Activated CD8-positive, alpha-beta memory T cell treated with anti-CD3 and anti-CD28 coated beads, Interleukin-2, amount 50 U/mL, for 1 hour (primary cell): ENCODE data around the gene ZNF784.

Experiments
- DNase-seq: peaks from one replicate; pipeline ENCODE4 v3.0.0-alpha.2; 2020; ENCODE audit errors: extremely low read depth

ZNF784 gene

DNA sequence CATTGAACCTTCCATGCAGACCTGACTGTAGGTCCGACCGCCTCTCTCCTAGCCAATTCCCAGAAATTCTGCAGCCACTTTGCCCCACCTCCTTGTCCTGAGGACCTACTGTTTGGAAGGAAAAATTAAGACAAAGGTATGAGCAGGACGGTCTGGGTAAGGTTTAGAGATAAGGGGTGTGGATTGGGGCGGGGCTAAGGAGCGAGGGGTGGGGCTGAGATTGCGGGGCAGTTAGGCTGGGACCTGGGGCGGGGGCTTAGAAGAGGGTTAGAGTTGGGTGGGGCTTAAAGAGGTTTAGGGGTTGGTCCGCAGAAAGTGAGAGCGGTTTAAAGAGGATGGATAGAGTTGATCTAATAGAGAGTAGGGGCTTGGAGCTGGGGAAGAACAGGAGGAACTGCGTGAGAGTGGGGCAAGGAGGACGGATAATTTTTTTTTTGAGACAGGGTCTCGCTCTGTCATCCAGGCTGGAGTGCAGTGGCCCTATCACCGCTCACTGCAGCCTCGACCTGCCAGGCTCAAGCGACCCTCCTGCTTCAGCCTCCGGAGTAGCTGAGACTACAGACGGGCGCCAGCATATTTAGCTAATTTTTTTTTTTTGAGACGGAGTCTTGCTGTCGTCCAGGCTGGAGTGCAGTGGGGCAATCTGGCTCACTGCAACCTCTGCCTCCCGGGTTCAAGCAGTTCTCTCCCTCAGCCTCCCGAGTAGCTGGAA, 20.6 kb downstream of the ZNF784 start:
- DNase-seq, result no peak

DNA sequence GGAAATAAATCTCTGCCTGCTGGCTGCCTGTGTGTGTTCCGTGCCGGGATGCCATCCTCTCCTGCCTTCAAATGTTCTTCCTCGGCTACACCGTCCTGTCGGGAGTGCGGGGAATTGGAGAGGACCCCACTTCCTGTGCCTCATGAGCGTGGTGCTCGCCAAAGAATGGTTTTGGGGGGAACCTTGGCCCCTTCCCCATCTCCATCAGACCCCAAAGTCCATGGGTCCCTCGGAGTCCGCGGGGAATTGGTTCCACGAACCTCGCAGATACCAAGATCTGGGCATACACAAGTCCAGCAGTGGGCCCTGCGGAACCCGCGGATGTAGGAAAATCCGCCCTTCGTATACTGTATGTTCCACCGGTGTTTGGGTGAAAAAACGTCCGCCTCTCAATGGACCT, 21.3 kb downstream of the ZNF784 start:
- DNase-seq, result no peak

DNA sequence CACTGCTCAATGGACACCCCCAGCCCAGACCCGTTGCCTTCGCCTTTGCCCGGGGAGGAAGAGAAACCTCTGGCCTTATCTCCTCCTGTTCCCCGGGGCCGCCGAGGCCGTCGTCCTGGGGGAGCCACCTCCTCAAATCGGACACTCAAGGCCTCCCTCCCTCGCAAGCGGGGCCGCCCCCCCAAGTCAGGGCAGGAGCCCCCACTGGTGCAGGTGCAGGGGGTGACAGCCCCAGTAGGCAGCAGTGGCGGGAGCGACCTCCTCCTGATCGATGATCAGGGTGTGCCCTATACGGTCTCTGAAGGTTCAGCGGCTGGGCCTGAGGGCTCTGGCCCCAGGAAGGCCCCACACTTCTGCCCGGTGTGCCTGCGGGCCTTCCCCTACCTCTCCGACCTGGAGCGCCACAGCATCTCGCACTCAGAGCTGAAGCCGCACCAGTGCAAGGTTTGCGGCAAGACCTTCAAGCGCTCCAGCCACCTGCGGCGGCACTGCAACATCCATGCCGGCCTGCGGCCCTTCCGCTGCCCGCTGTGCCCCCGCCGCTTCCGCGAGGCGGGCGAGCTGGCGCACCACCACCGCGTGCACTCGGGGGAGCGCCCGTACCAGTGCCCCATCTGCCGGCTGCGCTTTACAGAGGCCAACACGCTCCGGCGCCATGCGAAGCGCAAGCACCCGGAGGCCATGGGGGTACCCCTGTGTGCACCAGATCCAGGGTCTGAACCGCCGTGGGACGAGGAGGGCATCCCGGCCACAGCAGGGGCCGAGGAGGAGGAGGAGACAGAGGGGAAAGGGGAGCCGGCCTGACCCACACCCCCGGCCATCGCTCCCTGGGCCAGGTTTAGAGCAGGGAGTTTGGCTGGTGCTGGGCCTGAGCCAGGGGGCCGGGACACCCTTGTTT, 22.0 kb downstream of the ZNF784 start:
- DNase-seq, result no peak

DNA sequence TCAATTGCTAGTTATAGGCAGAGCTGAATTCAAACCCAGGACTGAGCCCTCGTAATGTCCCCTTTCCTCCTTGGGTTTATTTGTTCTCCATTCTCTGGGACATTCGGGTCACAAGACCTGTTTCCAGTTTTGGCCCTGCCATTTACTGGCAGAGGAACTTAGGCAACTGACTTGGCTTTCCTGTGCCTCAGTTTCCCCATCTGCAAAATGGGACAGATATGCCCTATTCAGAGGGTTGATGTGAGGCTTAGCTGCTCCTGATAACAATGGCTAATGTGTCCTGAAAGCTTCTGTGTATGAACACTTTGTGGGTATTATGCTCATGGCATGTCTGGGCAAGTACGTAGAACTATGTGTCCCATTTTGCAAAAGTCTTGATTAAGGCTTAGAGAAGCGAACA, 23.3 kb downstream of the ZNF784 start:
- no peak for DNase-seq

DNA sequence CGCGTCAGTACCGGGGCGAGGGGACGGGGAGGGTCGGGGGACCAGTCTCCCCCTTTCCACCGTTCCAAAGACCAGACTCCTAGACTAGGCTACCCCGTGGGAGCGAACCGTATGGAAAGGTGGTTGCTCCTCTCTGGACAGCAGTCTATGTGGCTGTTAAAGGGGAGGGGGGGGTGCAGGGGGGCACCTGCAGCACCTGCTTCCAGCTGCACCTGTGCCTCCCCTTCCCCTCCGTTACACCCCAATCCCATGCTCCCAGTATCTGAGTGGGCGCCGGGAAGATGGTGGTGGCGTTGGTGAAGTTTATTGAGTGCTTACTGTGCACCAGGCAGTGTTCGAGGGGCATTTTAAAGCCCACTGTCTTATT, 23.7 kb downstream of the ZNF784 start:
- DNase-seq, result no peak

DNA sequence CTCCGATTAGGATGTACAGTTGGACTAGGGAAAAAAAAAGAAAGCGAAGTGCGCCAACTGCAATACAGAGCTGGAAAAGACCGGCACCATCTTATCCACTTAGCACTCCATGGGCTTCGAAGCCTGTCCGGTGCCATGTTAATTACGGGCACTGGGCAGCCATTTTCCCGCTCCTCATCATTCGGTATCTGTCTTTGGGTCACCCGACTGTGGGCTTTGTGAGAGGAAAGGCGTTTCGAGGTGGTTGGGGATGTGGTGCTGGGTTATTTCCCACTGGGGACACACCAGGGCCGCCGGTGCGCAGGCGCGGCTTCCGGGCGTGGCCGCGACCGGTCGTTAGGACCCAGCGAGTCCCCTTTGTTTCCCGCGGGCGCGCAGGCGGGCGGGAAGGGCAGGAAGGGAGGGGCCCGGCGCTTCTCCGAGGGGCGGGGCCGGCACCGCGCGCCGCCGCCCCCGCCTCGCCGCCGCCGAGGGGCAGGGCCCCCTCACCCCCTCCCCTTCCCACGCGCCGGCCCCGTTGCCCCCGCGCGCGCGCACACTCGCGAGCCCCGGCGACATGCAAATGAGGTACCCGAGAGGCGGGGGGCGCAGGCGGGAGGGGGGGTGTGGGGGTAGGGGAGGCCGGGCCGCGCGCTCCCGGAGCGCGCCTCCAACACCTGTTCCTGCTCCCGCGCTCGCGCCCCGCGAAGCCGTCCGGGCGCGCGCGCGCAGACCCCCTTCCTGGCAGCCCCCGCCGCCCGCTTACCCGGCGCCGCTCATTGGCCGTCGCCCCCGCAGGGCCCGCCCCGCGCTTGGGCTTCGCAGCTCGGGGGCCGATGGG, 24.3 kb downstream of the ZNF784 start, which contains the start of gene ZNF524:
TSS of gene ZNF524 (plus strand) at position 447 of the 820 bp plus-strand sequence. CDS start 1,825 bp downstream, outside the sequence.
- DNase-seq, result peak; percentile 67

DNA sequence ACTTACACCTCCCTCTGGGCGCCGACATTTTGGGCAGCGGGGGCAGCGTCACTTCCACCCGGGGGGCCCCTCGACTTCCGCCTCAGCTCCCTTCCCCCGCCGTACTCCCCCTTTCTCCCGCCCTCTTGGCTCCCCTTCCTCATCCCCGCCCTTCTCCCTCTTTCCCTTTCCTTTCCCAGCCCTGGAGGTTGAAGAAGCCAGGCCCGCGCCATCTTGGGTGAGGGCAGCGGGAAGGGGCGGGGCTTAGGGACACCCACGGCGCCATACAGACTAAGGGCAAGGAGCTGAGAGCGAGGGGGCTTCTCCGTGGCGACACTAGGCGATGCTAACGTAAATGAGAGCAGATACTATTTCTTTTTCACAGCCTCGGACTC, 24.9 kb downstream of the ZNF784 start, which contains the start of gene FIZ1:
TSS of gene FIZ1 (minus strand) at position 50 of the 374 bp plus-strand sequence. CDS start 1,652 bp downstream, outside the sequence.
- peak; percentile 94 for DNase-seq

DNA sequence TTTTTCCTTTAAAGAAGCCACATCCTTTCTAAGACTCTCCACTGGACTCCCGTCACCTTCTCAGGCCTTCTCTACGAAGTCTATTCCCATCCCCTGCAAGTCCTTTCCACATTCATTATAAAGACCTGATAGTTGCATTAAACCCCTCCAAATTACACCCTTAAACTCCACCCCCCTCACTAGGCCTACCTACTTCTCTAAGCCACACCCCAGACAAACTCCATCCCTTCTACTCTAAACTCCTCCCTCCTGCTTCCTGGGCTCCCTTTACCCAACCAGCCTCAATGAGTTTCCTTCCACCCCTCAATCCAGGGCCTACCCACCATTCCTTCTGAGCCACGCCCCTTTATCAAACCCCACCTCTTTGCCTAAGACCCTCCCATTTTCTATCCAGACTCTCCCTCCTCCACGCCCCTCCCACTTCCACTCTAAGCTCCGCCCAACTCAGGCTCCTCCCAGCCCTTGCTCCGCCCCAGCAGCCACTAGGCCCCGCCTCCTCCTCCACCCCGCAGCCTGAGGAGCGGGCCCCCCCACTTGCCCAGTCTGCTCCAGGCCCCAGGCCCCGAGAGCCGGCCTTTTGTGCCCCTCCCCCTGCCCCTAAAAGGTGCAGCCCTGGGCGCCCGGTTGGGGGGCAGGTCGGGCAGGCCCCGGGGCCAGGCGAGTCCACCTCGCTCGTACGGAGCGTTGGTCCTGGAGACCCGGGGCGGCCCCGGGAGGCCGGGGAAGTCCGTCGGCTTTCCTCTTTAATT, 25.5 kb downstream of the ZNF784 start:
- peak; percentile 80 for DNase-seq

DNA sequence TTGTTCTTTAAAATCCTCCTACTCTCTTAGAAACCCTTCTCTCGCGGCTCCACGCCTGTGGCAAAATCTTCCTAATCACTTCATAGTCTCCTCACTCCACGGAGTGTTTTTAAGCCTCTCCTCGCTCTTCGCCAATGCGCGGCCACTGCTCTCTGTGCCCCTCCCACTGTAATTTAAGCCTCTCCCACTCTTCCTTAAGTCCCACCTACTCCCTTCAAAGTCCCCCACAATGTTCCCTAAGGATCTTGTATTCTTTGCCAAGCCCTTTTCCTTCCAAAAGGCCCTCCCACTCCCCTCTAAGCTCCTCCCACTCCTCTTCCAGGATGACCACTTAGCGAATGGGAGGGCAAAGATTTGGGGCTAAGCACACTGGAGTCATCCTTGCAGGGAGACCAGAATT, 26.3 kb downstream of the ZNF784 start:
- no peak for DNase-seq

DNA sequence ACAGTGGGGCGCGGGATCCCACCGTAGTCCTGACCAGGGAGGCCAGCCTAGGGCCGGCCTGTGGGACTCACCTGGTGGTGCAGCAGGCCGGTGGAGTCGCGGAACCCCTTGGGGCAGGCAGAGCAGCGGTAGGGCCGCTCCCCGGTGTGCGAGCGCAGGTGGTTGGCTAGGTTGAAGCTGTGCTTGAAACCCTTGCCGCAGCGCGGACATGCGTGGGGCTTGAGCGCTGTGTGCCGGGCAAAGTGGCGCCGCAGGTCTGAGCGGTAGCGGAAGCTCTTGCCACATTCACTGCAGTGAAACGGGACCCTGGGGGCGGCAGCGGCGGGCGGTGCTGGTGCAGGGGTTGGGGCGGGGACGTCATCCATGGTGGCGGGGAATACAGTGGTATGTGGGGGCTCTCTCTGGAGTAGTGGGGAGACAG, 26.9 kb downstream of the ZNF784 start:
- DNase-seq, result no peak

DNA sequence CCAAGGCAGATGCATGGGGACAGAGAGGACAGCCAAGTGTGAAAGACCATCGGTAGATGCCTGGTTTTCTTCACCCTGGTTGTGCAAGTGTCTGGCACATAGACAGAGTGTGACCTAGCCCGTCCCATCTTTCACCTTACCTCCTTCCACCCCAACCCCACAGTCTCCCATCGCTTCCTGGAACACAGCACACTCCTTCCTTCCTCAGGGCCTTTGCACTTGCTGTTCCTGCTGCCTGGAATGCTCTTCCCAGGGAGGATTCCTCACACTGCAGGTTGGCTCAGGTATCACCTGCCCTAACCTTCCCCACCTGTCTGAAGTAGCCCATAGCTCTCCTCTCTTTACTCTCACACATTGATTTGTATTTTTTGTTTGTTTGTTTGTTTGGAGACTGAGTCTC, 28.1 kb downstream of the ZNF784 start:
- DNase-seq, result no peak

DNA sequence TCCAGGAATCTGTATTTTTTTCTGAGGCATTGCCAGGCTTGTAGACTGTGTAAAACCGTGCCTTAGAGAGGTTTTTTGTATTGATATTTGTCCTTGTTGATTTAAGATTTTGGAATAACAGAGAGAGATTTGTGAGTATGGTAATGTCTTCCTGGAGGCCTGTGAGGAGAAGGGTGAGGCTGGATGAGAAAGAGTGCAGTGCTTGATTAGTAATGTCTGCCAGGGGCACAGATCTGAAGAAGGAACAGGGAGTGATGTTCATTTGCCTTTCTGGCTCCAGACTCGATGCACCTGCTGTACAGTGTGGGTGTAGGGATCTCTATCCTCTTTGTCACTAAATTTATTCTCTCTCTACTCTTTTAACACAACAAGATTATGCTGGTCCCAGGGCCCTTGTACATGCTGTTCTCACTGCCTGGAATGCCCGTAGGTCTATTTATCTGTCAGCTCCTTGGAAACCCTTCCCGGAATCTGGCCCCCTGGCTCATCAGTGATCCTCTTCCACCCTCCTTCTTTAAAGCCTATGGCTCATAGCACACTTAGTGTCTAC, 29.3 kb downstream of the ZNF784 start:
- DNase-seq, result no peak

DNA sequence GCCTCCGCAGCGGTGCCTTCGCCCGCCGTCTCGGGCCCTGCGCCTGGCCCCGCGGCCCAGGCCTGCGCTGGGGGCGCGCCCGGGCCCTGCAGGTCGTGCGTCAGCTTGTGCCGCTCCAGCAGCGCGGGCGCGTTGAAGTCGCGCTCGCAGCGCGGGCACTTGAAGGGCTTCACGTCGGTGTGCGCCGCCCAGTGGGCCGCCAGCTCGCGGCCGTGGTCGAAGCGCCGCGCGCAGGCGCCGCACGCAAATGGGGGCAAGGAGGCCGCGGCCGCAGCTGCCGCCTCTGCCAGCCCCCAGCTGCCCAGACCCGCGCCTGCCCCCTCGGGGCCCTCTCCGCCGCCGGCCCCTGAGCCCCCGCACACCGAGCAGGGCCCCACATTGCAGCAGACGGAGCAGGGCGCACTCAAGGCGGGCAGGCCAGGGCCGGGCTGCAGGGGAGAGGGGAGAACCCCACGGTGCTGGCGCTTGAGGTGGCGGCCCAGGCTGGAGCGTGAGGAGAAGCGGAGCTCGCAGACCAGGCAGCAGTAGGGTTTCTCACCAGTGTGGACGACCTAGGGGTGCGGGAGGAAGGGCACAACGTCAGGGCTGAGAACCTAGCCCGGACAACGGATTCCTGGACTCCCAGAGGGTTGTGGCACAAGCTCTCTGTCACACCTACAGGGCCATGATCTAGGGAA, 31.1 kb downstream of the ZNF784 start:
- DNase-seq, result no peak

DNA sequence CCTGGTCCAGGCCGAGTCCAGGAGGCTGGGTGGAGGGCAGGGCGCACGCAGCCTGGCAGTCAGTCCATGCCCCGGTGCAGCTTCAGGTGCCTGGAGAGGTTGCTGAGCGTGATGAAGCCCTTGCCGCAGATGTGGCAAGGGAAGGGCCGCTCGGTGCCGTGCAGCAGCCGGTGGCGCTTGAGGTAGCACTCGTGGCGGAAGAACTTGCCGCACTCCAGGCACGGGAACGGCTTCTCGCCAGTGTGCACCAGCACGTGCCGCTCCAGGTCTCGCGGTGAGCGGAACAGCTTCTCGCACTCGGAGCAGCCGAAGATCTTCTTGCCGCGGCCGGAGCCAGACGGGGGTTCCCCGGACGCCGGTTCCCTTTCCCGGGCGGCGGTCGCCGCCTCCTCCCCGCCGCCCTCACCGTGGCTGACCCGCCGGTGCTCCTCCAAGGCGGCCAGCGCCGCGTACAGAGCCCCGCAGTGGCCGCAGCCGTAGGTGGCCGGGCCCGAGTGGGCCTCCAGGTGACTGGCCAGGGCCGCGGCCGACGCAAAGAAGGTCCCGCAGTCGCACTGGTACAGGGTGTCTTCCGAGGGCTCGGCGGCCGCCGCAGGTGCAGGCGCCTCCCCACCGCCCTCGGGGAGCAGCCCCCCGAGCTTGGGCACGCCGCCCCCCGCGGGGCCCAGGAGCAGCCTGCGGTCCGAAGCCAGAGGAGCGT, 31.8 kb downstream of the ZNF784 start:
- DNase-seq, result no peak

DNA sequence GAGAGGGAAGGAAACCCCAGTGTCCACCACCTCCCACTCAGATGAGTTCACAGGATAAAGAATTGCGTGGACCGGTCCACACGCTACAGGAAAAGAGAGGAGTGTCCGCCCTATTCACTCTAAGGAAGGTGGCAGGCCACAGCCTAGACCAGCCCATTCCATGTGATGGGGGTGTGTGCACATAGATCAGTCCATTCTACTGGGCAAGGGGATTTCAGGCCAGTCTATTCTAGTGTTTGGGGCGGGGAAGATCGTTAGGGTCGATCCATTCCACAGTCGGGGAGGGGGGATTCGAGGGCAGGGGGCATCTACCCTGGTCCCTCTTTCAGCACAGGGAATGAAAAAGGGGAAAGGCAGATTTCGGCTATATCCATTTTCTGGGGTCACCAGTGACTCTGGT, 32.8 kb downstream of the ZNF784 start:
- no peak for DNase-seq

DNA sequence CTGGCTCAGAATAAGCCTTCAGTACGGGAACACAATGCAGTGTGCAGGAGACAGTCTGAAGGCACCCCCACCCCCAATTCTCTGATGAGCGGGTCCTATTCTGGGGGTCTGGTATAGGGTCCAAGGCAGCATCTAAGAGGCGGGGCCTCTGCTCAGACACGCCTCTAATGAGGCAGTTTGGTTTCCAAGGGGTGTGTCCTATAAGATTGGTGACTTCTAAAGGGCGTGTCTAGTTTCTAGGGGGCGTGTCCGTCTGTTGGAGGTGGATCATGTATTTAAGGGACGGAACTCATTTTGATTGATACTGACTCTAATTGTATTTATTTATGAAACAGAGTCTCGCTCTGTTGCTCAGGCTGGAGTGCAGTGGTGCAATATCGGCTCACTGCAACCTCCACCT, 33.7 kb downstream of the ZNF784 start:
- DNase-seq, result no peak

DNA sequence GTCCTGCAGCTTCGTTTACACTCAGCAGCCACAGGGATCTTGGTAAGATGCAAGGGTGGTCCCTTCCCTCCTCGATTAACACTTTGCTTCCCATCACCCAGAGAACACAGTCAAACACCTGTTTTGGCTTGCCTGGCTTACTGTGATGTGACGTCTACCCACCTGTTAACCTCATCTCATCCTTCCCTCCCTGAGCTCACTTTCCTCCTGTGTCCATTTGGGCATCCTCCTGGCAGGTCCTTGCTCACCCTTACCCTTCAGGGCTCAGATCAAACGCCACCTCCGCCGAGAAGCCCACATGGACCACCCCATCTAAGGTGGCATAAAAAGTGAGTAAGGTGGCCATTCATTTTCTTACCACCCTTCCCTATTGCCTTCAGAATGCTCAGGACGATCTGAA, 34.3 kb downstream of the ZNF784 start:
- DNase-seq, result no peak

DNA sequence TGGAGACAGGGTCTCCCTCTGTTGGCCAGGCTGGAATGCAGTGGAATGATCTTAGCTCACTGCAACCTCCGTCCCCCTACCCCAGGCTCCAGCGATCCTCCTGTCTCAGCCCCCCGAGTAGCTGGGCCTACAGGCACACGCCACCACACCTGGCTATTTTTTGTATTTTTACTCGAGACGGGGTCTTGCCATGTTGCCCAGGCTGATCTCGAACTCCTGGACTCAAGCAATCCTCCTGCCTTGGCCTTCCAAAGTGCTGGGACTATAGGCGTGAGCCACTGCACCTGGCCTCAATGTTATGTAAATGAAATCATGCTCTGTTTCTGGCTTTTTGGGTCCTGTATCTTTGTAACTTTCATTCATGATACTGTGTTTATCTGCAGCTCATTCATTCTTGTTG, 35.6 kb downstream of the ZNF784 start:
- no peak for DNase-seq

DNA sequence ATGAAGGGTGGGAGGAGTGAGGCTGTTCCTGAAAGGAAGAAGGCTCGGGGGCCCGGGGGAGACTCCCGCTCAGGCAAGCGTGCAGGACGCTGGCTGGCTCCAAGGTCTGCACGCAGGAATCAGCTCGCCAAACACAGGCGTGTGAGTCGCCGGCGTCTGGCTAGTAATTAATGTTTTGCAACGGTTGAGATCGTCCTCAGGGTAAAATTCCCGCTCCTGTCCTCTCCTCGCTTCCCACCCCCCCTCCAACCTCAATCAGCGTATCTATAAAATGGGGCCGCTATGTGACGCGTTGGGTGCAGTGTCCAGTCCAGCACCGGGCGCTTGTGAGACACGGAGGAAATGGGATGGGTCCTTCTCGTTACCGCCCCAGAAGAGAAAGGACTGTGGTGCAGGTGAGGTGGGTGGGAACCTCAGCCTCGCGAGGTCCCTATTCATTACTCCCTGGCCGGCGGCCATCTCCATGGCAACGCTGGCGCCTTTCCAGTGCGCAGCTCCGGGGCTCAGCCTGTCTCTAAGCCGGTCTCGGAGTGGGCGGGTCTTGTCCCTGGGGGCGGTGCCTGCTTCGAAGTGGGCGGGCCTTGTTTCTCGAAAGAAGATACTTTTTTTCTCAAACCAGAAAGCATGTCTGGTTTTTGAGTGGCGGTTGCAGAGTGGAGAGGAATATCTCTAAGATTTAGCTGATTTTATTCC, 37.2 kb downstream of the ZNF784 start:
- peak; percentile 66 for DNase-seq
